Trophoblast cell (in vitro differentiated cells and primary cell): ENCODE results near the gene PKIG.

Source experiments
- DNase-seq, 2 donors: peaks; one replicate each; pipeline ENCODE4 v3.0.0-alpha.2; 2016
- H2AFZ ChIP-seq: 2 replicates; pipeline ENCODE4 v1.6.1; 2013; ENCODE audit warnings: low read length, moderate library complexity, mild to moderate bottlenecking; ENCODE audit not compliant: insufficient read depth, poor library complexity
- H2AK5ac ChIP-seq: 2 replicates; pipeline ENCODE4 v1.6.1; 2013; ENCODE audit warnings: mild to moderate bottlenecking, low read length
- H2BK120ac ChIP-seq: 2 replicates; pipeline ENCODE4 v1.6.1; 2013; ENCODE audit warnings: low read length, mild to moderate bottlenecking, moderate library complexity; ENCODE audit not compliant: insufficient read depth, poor library complexity
- H2BK12ac ChIP-seq: 2 replicates; pipeline ENCODE4 v1.6.1; 2013; ENCODE audit warnings: mild to moderate bottlenecking, low read length, moderate library complexity
- H2BK5ac ChIP-seq: 2 replicates; pipeline ENCODE4 v1.6.1; 2013; ENCODE audit warnings: low read length, low read depth, moderate library complexity, mild to moderate bottlenecking; ENCODE audit not compliant: poor library complexity
- H3K14ac ChIP-seq: 2 replicates; pipeline ENCODE4 v1.6.1; 2013; ENCODE audit warnings: mild to moderate bottlenecking, low read length
- H3K18ac ChIP-seq: 2 replicates; pipeline ENCODE4 v1.6.1; 2013; ENCODE audit warnings: mild to moderate bottlenecking, low read length
- H3K23ac ChIP-seq: 2 replicates; pipeline ENCODE4 v1.6.1; 2013; ENCODE audit warnings: low read length
- H3K27ac ChIP-seq: 2 replicates; pipeline ENCODE4 v1.5.1; 2013; ENCODE audit warnings: low read depth, mild to moderate bottlenecking, inconsistent platforms, low read length, moderate library complexity
- H3K27me3 ChIP-seq: 2 replicates; pipeline ENCODE4 v1.6.1; 2013; ENCODE audit warnings: inconsistent platforms, mild to moderate bottlenecking, low read length, moderate library complexity; ENCODE audit not compliant: insufficient read depth
- H3K36me3 ChIP-seq, 2 experiments: 1 replicate in 1 of 2; 2 replicates in 1 of 2; pipeline ENCODE4 v1.6.1; 2013; ENCODE audit warnings: low read length in 2 of 2, mild to moderate bottlenecking in 2 of 2, moderate library complexity in 1 of 2; ENCODE audit not compliant: insufficient read depth in 2 of 2, control insufficient read depth in 1 of 2
- H3K4ac ChIP-seq: 2 replicates; pipeline ENCODE4 v1.6.1; 2013; ENCODE audit warnings: low read depth, mild to moderate bottlenecking, low read length, moderate library complexity
- H3K4me1 ChIP-seq, 2 experiments: 1 replicate in 1 of 2; 2 replicates in 1 of 2; pipeline ENCODE4 v1.6.1; 2013; ENCODE audit warnings: low read length in 2 of 2, mild to moderate bottlenecking in 2 of 2, moderate library complexity in 1 of 2; ENCODE audit not compliant: insufficient read depth in 2 of 2, control insufficient read depth in 1 of 2
- H3K4me2 ChIP-seq: 2 replicates; pipeline ENCODE4 v1.6.1; 2013; ENCODE audit warnings: inconsistent platforms, mild to moderate bottlenecking, low read length, moderate library complexity
- H3K4me3 ChIP-seq: 2 replicates; pipeline ENCODE4 v1.5.1; 2013; ENCODE audit warnings: mild to moderate bottlenecking, low read depth, low read length, inconsistent platforms
- H3K79me1 ChIP-seq: one replicate; pipeline ENCODE4 v1.6.1; 2013; ENCODE audit warnings: low read length
- H3K79me2 ChIP-seq: 2 replicates; pipeline ENCODE4 v1.6.1; 2013; ENCODE audit warnings: low read length, mild to moderate bottlenecking; ENCODE audit not compliant: control insufficient read depth, insufficient read depth, poor library complexity
- H3K9ac ChIP-seq: 2 replicates; pipeline ENCODE4 v1.6.1; 2013; ENCODE audit warnings: mild to moderate bottlenecking, low read length
- H3K9me3 ChIP-seq: 2 replicates; pipeline ENCODE4 v1.6.1; 2013; ENCODE audit warnings: low read depth, mild to moderate bottlenecking, control low read depth, inconsistent platforms, low read length; ENCODE audit not compliant: insufficient read depth
- H4K12ac ChIP-seq: 2 replicates; pipeline ENCODE4 v1.6.1; 2013; ENCODE audit warnings: low read depth, mild to moderate bottlenecking, low read length, moderate library complexity
- H4K8ac ChIP-seq: 2 replicates; pipeline ENCODE4 v1.6.1; 2013; ENCODE audit warnings: low read depth, mild to moderate bottlenecking, low read length, moderate library complexity
- H4K91ac ChIP-seq: one replicate; pipeline ENCODE4 v1.6.1; 2013; ENCODE audit warnings: low read depth, mild to moderate bottlenecking, low read length, moderate library complexity
- WGBS: extraction: QIAGEN DNeasy Blood & Tissue Kit; methylation state at CpG from one replicate; pipeline ENCODE4 v1.1.7; 2013; ENCODE audit warnings: missing lambda C conversion rate; ENCODE audit not compliant: insufficient read length, insufficient coverage; ENCODE audit errors: extremely low coverage; 5-methylcytosine and 5-hydroxymethylcytosine counted together

The PKIG gene

GRCh38 chr20:44646641-44647274 lies 64.4 kb downstream of the PKIG start:
- no peak overlapping the region for H3K4me2 ChIP-seq
- H3K9me3 ChIP-seq = no peaks in the 10 kb centered on the region
- H3K36me3 ChIP-seq = no peaks in the 10 kb centered on the region
- no CpG with 5 or more reads among the region's 10 CpGs for WGBS
- no peak overlapping the region for H3K4ac ChIP-seq
- H4K12ac ChIP-seq = no peak overlapping the region
- H2AK5ac ChIP-seq = no peak overlapping the region
- H3K27me3 ChIP-seq = no peaks in the 10 kb centered on the region
- H3K27ac ChIP-seq = no peak overlapping the region
- no peak overlapping the region for H2BK12ac ChIP-seq
- H2BK120ac ChIP-seq = no peak overlapping the region
- H4K91ac ChIP-seq = peak overlapping the region; percentile 9
- H2AFZ ChIP-seq = no peak overlapping the region
- no peak overlapping the region for H3K18ac ChIP-seq
- no peak overlapping the region for H4K8ac ChIP-seq
- no peak overlapping the region for H3K14ac ChIP-seq
- H3K79me2 ChIP-seq = peaks cover 12% of the 10 kb centered on the region
- H3K9ac ChIP-seq = no peak overlapping the region
- H3K23ac ChIP-seq = no peak overlapping the region
- H2BK5ac ChIP-seq = no peak overlapping the region
- H3K4me3 ChIP-seq = no peak overlapping the region
- peaks cover 31 to 38% of the 10 kb centered on the region in 2 experiments for H3K4me1 ChIP-seq
- peak; percentile 33 to 52 for DNase-seq
- H3K79me1 ChIP-seq = peaks cover 39% of the 10 kb centered on the region

DNA sequence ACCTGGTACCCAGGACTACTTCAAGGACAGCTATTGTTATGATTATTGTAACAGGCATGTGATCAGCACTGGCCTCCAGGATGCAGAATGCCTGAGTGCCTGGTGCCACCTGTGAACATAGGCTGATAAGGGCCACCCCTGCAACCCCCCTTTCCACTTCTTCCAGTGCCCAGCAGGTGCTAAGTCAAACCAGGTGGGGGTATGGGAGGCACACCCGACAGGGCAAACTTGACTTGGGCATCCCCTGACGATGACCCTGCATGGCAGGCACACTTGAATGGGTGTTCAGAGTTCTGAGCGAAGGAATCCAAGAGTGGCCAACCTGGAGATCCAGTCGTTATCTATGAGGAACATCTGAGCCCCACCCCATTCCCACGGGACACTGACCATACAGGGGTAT lies 65.7 kb downstream of the PKIG start:
- H3K79me1 ChIP-seq = peaks cover 31% of the 10 kb centered on the region
- no peak overlapping the region for H2BK12ac ChIP-seq
- H2BK5ac ChIP-seq = no peak overlapping the region
- WGBS = no CpG with 5 or more reads among the region's 5 CpGs
- no peaks in the 10 kb centered on the region for H3K27me3 ChIP-seq
- H3K4me3 ChIP-seq = no peak overlapping the region
- H3K4me1 ChIP-seq = peaks cover 21 to 27% of the 10 kb centered on the region in 2 experiments
- H4K8ac ChIP-seq = no peak overlapping the region
- no peak overlapping the region for H4K12ac ChIP-seq
- no peak overlapping the region for H3K27ac ChIP-seq
- no peak overlapping the region for H2BK120ac ChIP-seq
- no peak overlapping the region for H2AK5ac ChIP-seq
- H3K23ac ChIP-seq = no peak overlapping the region
- H3K14ac ChIP-seq = no peak overlapping the region
- H3K9ac ChIP-seq = no peak overlapping the region
- no peak overlapping the region for H3K18ac ChIP-seq
- no peaks in the 10 kb centered on the region for H3K36me3 ChIP-seq
- H3K79me2 ChIP-seq = peaks cover 9% of the 10 kb centered on the region
- H3K4ac ChIP-seq = no peak overlapping the region
- H3K9me3 ChIP-seq = no peaks in the 10 kb centered on the region
- no peak overlapping the region for H3K4me2 ChIP-seq
- no peak for DNase-seq
- no peak overlapping the region for H4K91ac ChIP-seq
- no peak overlapping the region for H2AFZ ChIP-seq

DNA sequence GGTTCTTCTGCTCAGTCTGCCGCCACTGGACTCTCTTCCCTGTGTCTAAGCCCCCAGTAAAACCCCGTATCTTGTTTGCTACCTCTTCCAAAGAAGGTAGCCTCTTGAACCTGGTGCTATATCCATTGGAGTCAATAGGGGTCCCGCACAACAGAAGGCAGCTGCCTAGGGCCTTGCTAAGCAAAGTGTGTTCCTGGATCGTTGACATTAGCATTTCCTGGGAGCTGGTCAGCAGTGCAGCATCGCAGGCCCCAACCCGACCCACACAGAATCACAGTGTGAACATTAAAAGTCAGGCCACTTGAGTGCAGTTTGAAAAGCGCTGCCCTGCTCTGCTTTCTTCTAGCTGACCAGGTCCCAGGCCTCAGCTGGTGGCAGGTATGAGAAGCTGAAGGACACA lies 66.2 kb downstream of the PKIG start:
- peaks cover 28% of the 10 kb centered on the region for H3K79me1 ChIP-seq
- no peak overlapping the region for H2AK5ac ChIP-seq
- H3K18ac ChIP-seq = no peak overlapping the region
- no peak overlapping the region for H3K4me3 ChIP-seq
- H2BK120ac ChIP-seq = no peak overlapping the region
- no peak overlapping the region for H3K23ac ChIP-seq
- peaks cover 19 to 22% of the 10 kb centered on the region in 2 experiments for H3K4me1 ChIP-seq
- H4K8ac ChIP-seq = no peak overlapping the region
- H3K4ac ChIP-seq = no peak overlapping the region
- no CpG with 5 or more reads among the region's 7 CpGs for WGBS
- H3K36me3 ChIP-seq = no peaks in the 10 kb centered on the region
- no peaks in the 10 kb centered on the region for H3K9me3 ChIP-seq
- H2AFZ ChIP-seq = no peak overlapping the region
- H3K27me3 ChIP-seq = no peaks in the 10 kb centered on the region
- no peak overlapping the region for H2BK12ac ChIP-seq
- H3K27ac ChIP-seq = no peak overlapping the region
- no peak overlapping the region for H3K9ac ChIP-seq
- H4K91ac ChIP-seq = no peak overlapping the region
- no peak for DNase-seq
- H3K4me2 ChIP-seq = no peak overlapping the region
- H3K79me2 ChIP-seq = peaks cover 9% of the 10 kb centered on the region
- H3K14ac ChIP-seq = no peak overlapping the region
- H4K12ac ChIP-seq = no peak overlapping the region
- H2BK5ac ChIP-seq = no peak overlapping the region

GRCh38 chr20:44649126-44649525 lies 66.7 kb downstream of the PKIG start:
- H4K91ac ChIP-seq = no peak overlapping the region
- peaks cover 9% of the 10 kb centered on the region for H3K79me2 ChIP-seq
- H2BK120ac ChIP-seq = no peak overlapping the region
- H3K27me3 ChIP-seq = no peaks in the 10 kb centered on the region
- H3K4me1 ChIP-seq = peaks cover 13 to 17% of the 10 kb centered on the region in 2 experiments
- no peak overlapping the region for H2BK12ac ChIP-seq
- H2AK5ac ChIP-seq = no peak overlapping the region
- H2AFZ ChIP-seq = no peak overlapping the region
- no peak overlapping the region for H3K14ac ChIP-seq
- no peak overlapping the region for H3K27ac ChIP-seq
- H2BK5ac ChIP-seq = no peak overlapping the region
- peaks cover 24% of the 10 kb centered on the region for H3K79me1 ChIP-seq
- H4K8ac ChIP-seq = no peak overlapping the region
- no peak overlapping the region for H3K18ac ChIP-seq
- no peak overlapping the region for H3K4me2 ChIP-seq
- no peak overlapping the region for H3K4ac ChIP-seq
- no peak overlapping the region for H3K23ac ChIP-seq
- no peak overlapping the region for H3K4me3 ChIP-seq
- no peak overlapping the region for H3K9ac ChIP-seq
- DNase-seq = no peak
- no CpG with 5 or more reads among the region's 3 CpGs for WGBS
- no peak overlapping the region for H4K12ac ChIP-seq
- H3K9me3 ChIP-seq = no peaks in the 10 kb centered on the region
- H3K36me3 ChIP-seq = no peaks in the 10 kb centered on the region
